ENCODE measurements around the gene SPATA4.

DNA sequence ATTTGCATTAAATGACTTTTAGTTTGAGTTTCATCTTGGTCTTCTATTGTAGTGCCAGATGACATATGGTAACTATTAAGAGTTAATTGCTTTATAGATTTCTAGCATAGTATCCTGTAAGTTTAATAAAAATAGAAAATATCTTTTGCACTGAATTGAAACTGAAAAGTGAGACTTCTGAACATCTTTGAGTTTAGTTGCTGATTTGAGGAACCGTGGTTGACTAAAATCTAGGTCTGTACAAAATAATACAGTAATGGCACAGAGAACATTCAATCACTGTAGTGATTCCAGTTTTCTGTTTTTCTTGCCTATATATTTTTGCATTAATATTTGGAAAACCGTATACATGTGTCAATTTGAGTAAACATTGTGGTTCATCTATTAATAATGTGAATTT, 60.7 kb downstream of the SPATA4 start:
- TF ChIP-seq CTCF (IDR thresholded peaks at IDR 0.05; ENCODE audit: low read length) (no peak), EZH2 (IDR thresholded peaks at IDR 0.05; ENCODE audit: borderline replicate concordance, low read length) (no peak)

Data from OCI-LY1 (cell line).